Calu3 (cell line): ENCODE results near the gene ACR. TPM values are rescaled to one million over a fixed set of nuclear protein-coding genes. Genes with fewer than 3 reads are reported as not detected.

Experiments used
- BruUV-seq: library from RNA; stranded (reverse); fragments of 400-500 nt; replicated peaks from 2 replicates; lab custom pipeline; 2021; lab: Mats Ljungman, UMichigan
- CTCF ChIA-PET: fragments of 300-600 bp; sonication (Branson Sonifier 250); formaldehyde crosslinking; loops from one replicate; lab custom pipeline; 2022; ENCODE audit warnings: antibody characterized with exemption; lab: Charles Lee
- DNase-seq: peaks from one replicate; pipeline ENCODE4 v3.0.0; 2022
- H3K27ac Mint-ChIP-seq: one replicate; pipeline ENCODE4 v1.8.0; 2022; ENCODE audit warnings: mixed read lengths; ENCODE audit not compliant: unreplicated experiment
- H3K27me3 Mint-ChIP-seq: one replicate; pipeline ENCODE4 v1.8.0; 2022; ENCODE audit warnings: mixed read lengths; ENCODE audit not compliant: unreplicated experiment
- H3K36me3 Mint-ChIP-seq: one replicate; pipeline ENCODE4 v1.8.0; 2022; ENCODE audit warnings: mild to moderate bottlenecking, moderate library complexity, mixed read lengths; ENCODE audit not compliant: insufficient read depth, unreplicated experiment
- H3K4me1 Mint-ChIP-seq: one replicate; pipeline ENCODE4 v1.8.0; 2022; ENCODE audit warnings: mild to moderate bottlenecking, low read depth, mixed read lengths; ENCODE audit not compliant: unreplicated experiment
- H3K4me3 Mint-ChIP-seq: one replicate; pipeline ENCODE4 v1.8.0; 2022; ENCODE audit warnings: mild to moderate bottlenecking, low read depth, moderate library complexity, mixed read lengths; ENCODE audit not compliant: unreplicated experiment
- H3K9me3 Mint-ChIP-seq: one replicate; pipeline ENCODE4 v1.8.0; 2022; ENCODE audit warnings: low read depth, mixed read lengths; ENCODE audit not compliant: unreplicated experiment
- CTCF ChIP-seq: fragments of 200-600 bp; IDR thresholded peaks from one replicate; pipeline ENCODE4 v1.8.0; 2022; ENCODE audit warnings: antibody characterized with exemption; ENCODE audit not compliant: unreplicated experiment
- intact Hi-C: fragments of 100-400 bp; cut with micrococcal nuclease; formaldehyde crosslinking; loops from one replicate; pipeline ENCODE4 v1.10.0; 2022; ENCODE audit not compliant: unreplicated experiment
- total RNA-seq: library from RNA; stranded (reverse); gene quantifications from 2 replicates; pipeline ENCODE4 v1.2.3, GENCODE V29; 2022

ACR gene
- total RNA-seq, 1 experiment from 2014 or later, result not detected

DNA sequence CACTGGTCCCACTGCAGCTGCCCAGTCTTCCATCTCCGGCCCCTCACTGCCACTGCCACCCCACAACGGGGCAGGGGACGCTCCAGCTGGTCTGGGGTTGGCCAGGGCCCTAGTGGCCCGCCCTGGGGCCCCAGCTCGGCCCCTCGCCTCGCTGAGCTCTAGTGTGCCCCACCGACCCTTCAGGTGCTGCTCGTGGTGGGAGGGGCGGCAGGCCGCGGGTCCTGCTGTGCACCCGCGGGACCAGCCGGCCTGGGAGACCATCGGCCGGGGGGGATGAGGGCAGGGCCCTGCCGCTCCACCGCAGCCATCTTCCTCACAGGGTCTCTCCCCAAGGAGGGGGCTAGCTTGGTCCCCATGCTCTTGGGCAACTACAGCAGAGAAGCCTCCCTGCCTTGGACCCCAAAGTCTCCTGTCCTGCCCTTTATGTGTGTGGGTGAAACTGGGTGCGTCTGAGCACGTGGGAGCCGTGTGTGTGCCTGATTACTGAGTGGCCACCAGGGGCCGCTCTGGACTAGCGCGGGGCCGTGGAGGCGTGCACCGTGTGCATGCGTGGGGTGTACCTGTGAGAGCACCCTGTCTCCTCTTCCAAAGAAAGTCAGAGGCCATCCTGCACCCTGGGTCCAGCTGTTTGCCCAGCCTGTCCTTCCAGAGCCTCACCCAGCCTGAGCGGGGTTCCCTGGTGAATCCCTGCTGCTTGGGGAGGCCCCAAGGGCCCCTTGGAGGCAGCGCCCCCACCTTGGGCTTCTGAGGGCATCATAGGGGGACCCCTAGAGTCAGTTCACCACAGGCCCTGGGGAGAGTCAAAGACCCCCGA lies 6.0 kb upstream of the ACR start:
- intact Hi-C loops, result no loop called here
- no peaks in the 10 kb centered on the region for H3K9me3 Mint-ChIP-seq
- peaks cover 8% of the 10 kb centered on the region for H3K4me1 Mint-ChIP-seq
- peak overlapping the region; percentile 48 for H3K4me3 Mint-ChIP-seq
- CTCF ChIA-PET, result interaction anchor here (1.4 kb wide), 1 partner anchor 11 kb away, joined by 3 read pairs; no protein-coding TSS in a partner anchor
- H3K36me3 Mint-ChIP-seq, result peaks cover 5% of the 10 kb centered on the region
- H3K27me3 Mint-ChIP-seq, result peaks cover 82% of the 10 kb centered on the region
- BruUV-seq, result no TSS peak
- no peak overlapping the region for H3K27ac Mint-ChIP-seq
- peak; percentile 87 for TF ChIP-seq CTCF
- DNase-seq, result peak; percentile 60

- CTCF ChIA-PET, result interaction anchor here (1.4 kb wide), 1 partner anchor 12 kb away, joined by 3 read pairs; no protein-coding TSS in a partner anchor
- H3K36me3 Mint-ChIP-seq, result peaks cover 5% of the 10 kb centered on the region
- TF ChIP-seq CTCF, result no peak
- BruUV-seq, result no TSS peak
- H3K27ac Mint-ChIP-seq, result no peak overlapping the region
- no peaks in the 10 kb centered on the region for H3K9me3 Mint-ChIP-seq
- H3K27me3 Mint-ChIP-seq, result peaks cover 82% of the 10 kb centered on the region
- H3K4me1 Mint-ChIP-seq, result peaks cover 8% of the 10 kb centered on the region
- no peak for DNase-seq
- intact Hi-C loops, result no loop called here
- H3K4me3 Mint-ChIP-seq, result no peak overlapping the region
Observed at GRCh38 chr22:50732681-50733080, 5.3 kb upstream of the ACR start.

GRCh38 chr22:50733521-50734342 lies 4.3 kb upstream of the ACR start:
- Mint-ChIP-seq H3K27me3 (peaks cover 84% of the 10 kb centered on the region), H3K27ac (no peak overlapping the region), H3K36me3 (peaks cover 5% of the 10 kb centered on the region), H3K4me1 (peaks cover 8% of the 10 kb centered on the region), H3K9me3 (no peaks in the 10 kb centered on the region), H3K4me3 (no peak overlapping the region)
- intact Hi-C loops, result no loop called here
- BruUV-seq, result no TSS peak
- CTCF ChIA-PET, result no interaction called here
- no peak for TF ChIP-seq CTCF
- no peak for DNase-seq

- H3K36me3 Mint-ChIP-seq, result peaks cover 5% of the 10 kb centered on the region
- CTCF ChIA-PET, result no interaction called here
- no TSS peak for BruUV-seq
- no peak overlapping the region for H3K27ac Mint-ChIP-seq
- no peak for TF ChIP-seq CTCF
- no peak for DNase-seq
- intact Hi-C loops, result no loop called here
- H3K4me1 Mint-ChIP-seq, result peaks cover 8% of the 10 kb centered on the region
- H3K27me3 Mint-ChIP-seq, result peaks cover 84% of the 10 kb centered on the region
- no peaks in the 10 kb centered on the region for H3K9me3 Mint-ChIP-seq
- H3K4me3 Mint-ChIP-seq, result no peak overlapping the region
Observed at GRCh38 chr22:50734343-50734771, 3.6 kb upstream of the ACR start.
